Measurements from ENCODE around the gene PRKAG2.

GRCh38 chr7:151611878-151612277 is 265.0 kb downstream of the PRKAG2 start:
- TF ChIP-seq POLR2A (IDR thresholded peaks at IDR 0.05) (no peak), CTCF (IDR thresholded peaks at IDR 0.05) (no peak)

Data from thyroid gland (tissue), 4 donors.